Osteocyte (in vitro differentiated cells): ENCODE data around the gene SGPL1. TPM values are rescaled to one million over a fixed set of nuclear protein-coding genes. Genes with fewer than 3 reads are reported as not detected.
A peak's percentile ranks its signal among the peaks of the same experiment; 100 is the strongest.

Source experiments
- DNase-seq: peaks from one replicate; pipeline ENCODE4 v3.0.0; 2021; ENCODE audit warnings: mixed read lengths; ENCODE audit not compliant: unreplicated experiment; ENCODE audit errors: extremely low spot score
- H3K27ac Mint-ChIP-seq: one replicate; pipeline ENCODE4 v1.8.0; 2021; ENCODE audit warnings: mild to moderate bottlenecking, mixed read lengths; ENCODE audit not compliant: unreplicated experiment
- H3K27me3 Mint-ChIP-seq: one replicate; pipeline ENCODE4 v1.8.0; 2021; ENCODE audit warnings: mixed read lengths; ENCODE audit not compliant: unreplicated experiment
- H3K36me3 Mint-ChIP-seq: one replicate; pipeline ENCODE4 v1.8.0; 2021; ENCODE audit warnings: mixed read lengths; ENCODE audit not compliant: unreplicated experiment
- H3K4me1 Mint-ChIP-seq: one replicate; pipeline ENCODE4 v1.8.0; 2021; ENCODE audit warnings: mixed read lengths; ENCODE audit not compliant: unreplicated experiment
- H3K4me3 Mint-ChIP-seq: one replicate; pipeline ENCODE4 v1.8.0; 2021; ENCODE audit warnings: mild to moderate bottlenecking, moderate library complexity, mixed read lengths; ENCODE audit not compliant: unreplicated experiment
- H3K9me3 Mint-ChIP-seq: one replicate; pipeline ENCODE4 v1.8.0; 2021; ENCODE audit warnings: mixed read lengths; ENCODE audit not compliant: unreplicated experiment
- CTCF ChIP-seq: fragments of 200-600 bp; sonication (generic); IDR thresholded peaks from 2 replicates; pipeline ENCODE4 v1.5.0; 2021; ENCODE audit warnings: antibody characterized with exemption, mild to moderate bottlenecking, moderate library complexity
- total RNA-seq: library from RNA; stranded (reverse); gene quantifications from 2 replicates; pipeline ENCODE4 v1.2.1, GENCODE V29; 2021

SGPL1 gene
- total RNA-seq, 1 donor from 2014 or later: 58.1 TPM

- peaks cover 26% of the 10 kb centered on the region for H3K36me3 Mint-ChIP-seq
- H3K9me3 Mint-ChIP-seq: no peaks in the 10 kb centered on the region
- H3K4me1 Mint-ChIP-seq: no peaks in the 10 kb centered on the region
- DNase-seq: no peak
- no peak overlapping the region for H3K27ac Mint-ChIP-seq
- peak; percentile 96 for TF ChIP-seq CTCF
- no peaks in the 10 kb centered on the region for H3K27me3 Mint-ChIP-seq
- H3K4me3 Mint-ChIP-seq: no peak overlapping the region
Observed at GRCh38 chr10:70880077-70880534, 64.4 kb downstream of the SGPL1 start.

- Mint-ChIP-seq H3K4me1 (peaks cover 11% of the 10 kb centered on the region), H3K4me3 (no peak overlapping the region), H3K27ac (no peak overlapping the region), H3K36me3 (peaks cover 14% of the 10 kb centered on the region), H3K27me3 (no peaks in the 10 kb centered on the region), H3K9me3 (no peaks in the 10 kb centered on the region)
- no peak for TF ChIP-seq CTCF
- DNase-seq: no peak
Observed at GRCh38 chr10:70884741-70885140, 69.0 kb downstream of the SGPL1 start.

GRCh38 chr10:70885481-70885880, 69.7 kb downstream of the SGPL1 start:
- H3K4me3 Mint-ChIP-seq: no peak overlapping the region
- H3K36me3 Mint-ChIP-seq: peaks cover 14% of the 10 kb centered on the region
- H3K9me3 Mint-ChIP-seq: no peaks in the 10 kb centered on the region
- H3K27ac Mint-ChIP-seq: no peak overlapping the region
- H3K4me1 Mint-ChIP-seq: peaks cover 11% of the 10 kb centered on the region
- no peak for TF ChIP-seq CTCF
- DNase-seq: no peak
- H3K27me3 Mint-ChIP-seq: no peaks in the 10 kb centered on the region

- DNase-seq: no peak
- H3K27me3 Mint-ChIP-seq: no peaks in the 10 kb centered on the region
- no peak overlapping the region for H3K4me3 Mint-ChIP-seq
- TF ChIP-seq CTCF: no peak
- peaks cover 12% of the 10 kb centered on the region for H3K4me1 Mint-ChIP-seq
- no peak overlapping the region for H3K27ac Mint-ChIP-seq
- peaks cover 14% of the 10 kb centered on the region for H3K36me3 Mint-ChIP-seq
- no peaks in the 10 kb centered on the region for H3K9me3 Mint-ChIP-seq
Observed at GRCh38 chr10:70885931-70886903, 70.5 kb downstream of the SGPL1 start.

- peak overlapping the region; percentile 77 for H3K4me3 Mint-ChIP-seq
- TF ChIP-seq CTCF: no peak
- H3K27ac Mint-ChIP-seq: no peak overlapping the region
Observed at GRCh38 chr10:70886921-70887665, 71.3 kb downstream of the SGPL1 start.

More at GRCh38 chr10:70886921-70887665, 71.3 kb downstream of the SGPL1 start:
- H3K9me3 Mint-ChIP-seq: no peaks in the 10 kb centered on the region
- no peaks in the 10 kb centered on the region for H3K27me3 Mint-ChIP-seq
- DNase-seq: no peak
- peaks cover 14% of the 10 kb centered on the region for H3K36me3 Mint-ChIP-seq
- H3K4me1 Mint-ChIP-seq: peaks cover 21% of the 10 kb centered on the region
